ENCODE measurements around the gene PRR12. TPM values are rescaled to one million over a fixed set of nuclear protein-coding genes. Genes with fewer than 3 reads are reported as not detected.

PRR12 gene
- polyA plus RNA-seq, 1 experiment: 0.36 TPM

DNA sequence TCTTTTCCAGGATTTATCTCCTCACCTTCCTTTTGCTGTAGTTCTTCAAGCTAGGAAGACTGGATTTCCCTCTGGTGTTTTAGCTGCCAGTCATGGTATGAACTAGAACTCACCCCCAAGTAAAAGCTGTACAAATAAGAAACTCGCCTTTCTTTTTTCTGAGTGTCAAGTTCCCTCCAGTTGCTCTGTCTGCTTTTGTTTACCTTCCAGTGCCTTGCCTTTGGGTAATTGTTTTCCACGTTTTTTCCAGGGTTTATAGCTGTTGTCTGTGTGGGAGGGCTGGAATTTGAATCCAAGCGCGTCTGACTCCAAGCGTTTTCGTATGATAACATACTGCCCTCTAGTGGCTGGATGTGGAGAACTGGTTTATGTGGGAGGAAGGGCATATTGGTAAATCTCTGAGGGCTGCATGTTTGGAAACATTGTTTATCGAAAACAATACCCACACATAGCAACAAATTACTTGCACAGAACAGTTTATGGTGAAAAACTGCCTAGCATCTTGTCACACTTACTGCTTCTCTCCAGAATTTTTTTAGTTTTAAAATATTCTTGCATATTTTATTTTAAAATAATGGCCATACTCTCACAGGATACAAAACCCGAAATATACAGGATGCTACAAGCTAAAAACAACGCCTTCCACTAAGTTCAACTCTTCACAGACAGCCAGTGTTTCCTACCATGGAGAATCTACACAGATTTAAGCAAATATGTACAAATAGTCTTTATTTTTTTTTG, 44.0 kb upstream of the PRR12 start:
- Histone ChIP-seq H3K27me3 (ENCODE audit: control insufficient read depth, insufficient read depth, low read length) (no peaks in the 10 kb centered on the region), H3K9me3 (ENCODE audit: control insufficient read depth, insufficient read depth, low read length) (no peaks in the 10 kb centered on the region), H3K4me3 (ENCODE audit: low read depth, low read length) (no peak overlapping the region), H3K27ac (ENCODE audit: low read depth, low read length) (no peak overlapping the region)
- ChIA-PET POLR2A (interaction anchor here (0.5 to 1.6 kb wide), 8 partner anchors 19 to 75 kb away, joined by 3 to 8 read pairs (median 4); partner anchors contain the start of genes NOSIP, RCN3 and RPS11), CTCF (interaction anchor here (0.5 to 3.6 kb wide), 36 partner anchors 8 to 175 kb away, joined by 3 to 46 read pairs (median 4); partner anchors contain the start of genes FCGRT, FLT3LG and RCN3)
- DNase-seq (ENCODE audit: low read depth, low spot score): peak; percentile 86
- TF ChIP-seq, protein P1, sequence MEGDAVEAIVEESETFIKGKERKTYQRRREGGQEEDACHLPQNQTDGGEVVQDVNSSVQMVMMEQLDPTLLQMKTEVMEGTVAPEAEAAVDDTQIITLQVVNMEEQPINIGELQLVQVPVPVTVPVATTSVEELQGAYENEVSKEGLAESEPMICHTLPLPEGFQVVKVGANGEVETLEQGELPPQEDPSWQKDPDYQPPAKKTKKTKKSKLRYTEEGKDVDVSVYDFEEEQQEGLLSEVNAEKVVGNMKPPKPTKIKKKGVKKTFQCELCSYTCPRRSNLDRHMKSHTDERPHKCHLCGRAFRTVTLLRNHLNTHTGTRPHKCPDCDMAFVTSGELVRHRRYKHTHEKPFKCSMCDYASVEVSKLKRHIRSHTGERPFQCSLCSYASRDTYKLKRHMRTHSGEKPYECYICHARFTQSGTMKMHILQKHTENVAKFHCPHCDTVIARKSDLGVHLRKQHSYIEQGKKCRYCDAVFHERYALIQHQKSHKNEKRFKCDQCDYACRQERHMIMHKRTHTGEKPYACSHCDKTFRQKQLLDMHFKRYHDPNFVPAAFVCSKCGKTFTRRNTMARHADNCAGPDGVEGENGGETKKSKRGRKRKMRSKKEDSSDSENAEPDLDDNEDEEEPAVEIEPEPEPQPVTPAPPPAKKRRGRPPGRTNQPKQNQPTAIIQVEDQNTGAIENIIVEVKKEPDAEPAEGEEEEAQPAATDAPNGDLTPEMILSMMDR (IDR thresholded peaks at IDR 0.05; ENCODE audit: low read depth, low read length): peak; percentile 91

DNA sequence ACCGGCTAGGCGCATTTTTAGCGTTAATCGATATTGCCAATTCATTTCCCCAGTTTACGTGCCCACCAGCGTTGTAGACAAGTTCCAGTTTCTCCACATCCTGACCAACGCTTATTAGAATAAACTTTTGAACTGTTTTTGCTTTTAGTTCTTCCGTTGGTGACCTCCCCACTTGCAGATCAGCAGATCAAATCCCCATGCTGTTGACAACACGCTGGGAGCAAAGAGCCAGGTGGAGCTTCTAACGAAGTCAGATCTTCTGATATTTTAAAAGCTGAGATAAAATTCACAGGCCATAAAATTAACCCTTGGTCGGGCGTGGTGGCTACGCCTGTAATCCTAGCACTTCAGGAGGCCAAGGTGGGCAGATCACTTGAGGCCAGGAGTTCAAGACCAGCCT, 41.9 kb upstream of the PRR12 start:
- TF ChIP-seq, protein P1 (IDR thresholded peaks at IDR 0.05; ENCODE audit: low read depth, low read length): no peak
- H3K27me3 ChIP-seq (ENCODE audit: control insufficient read depth, insufficient read depth, low read length): no peaks in the 10 kb centered on the region
- H3K27ac ChIP-seq (ENCODE audit: low read depth, low read length): no peak overlapping the region
- CTCF ChIA-PET: interaction anchor here (1.7 to 6.5 kb wide), 3 partner anchors 21 to 158 kb away, joined by 4 to 46 read pairs (median 30); no protein-coding TSS in a partner anchor
- DNase-seq (ENCODE audit: low read depth, low spot score): no peak
- H3K9me3 ChIP-seq (ENCODE audit: control insufficient read depth, insufficient read depth, low read length): no peaks in the 10 kb centered on the region
- POLR2A ChIA-PET: interaction anchor here (1.0 to 1.2 kb wide), 2 partner anchors 26 to 46 kb away, joined by 3 to 4 read pairs; no protein-coding TSS in a partner anchor
- no peak overlapping the region for H3K4me3 ChIP-seq (ENCODE audit: low read depth, low read length)

DNA sequence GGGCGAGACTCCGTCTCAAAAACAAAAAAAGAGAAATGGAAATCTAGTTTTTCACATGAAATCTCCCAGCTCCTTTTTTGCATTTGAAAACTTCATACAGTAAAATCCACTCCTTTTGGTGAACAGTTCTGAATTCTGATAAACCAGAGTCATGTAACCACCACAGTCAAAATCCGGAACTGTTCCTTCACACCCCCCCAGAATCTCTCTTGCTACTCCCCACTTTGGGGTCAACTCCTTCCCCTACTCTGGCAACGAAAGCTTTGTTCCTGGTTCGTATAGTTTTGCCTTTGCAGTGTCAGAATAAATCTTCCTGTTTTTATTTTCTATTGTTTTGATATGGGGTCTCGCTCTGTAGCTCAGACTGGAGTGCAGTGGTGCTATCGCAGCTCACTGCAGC, 39.5 kb upstream of the PRR12 start:
- no peaks in the 10 kb centered on the region for H3K27me3 ChIP-seq (ENCODE audit: control insufficient read depth, insufficient read depth, low read length)
- TF ChIP-seq, protein P1 (IDR thresholded peaks at IDR 0.05; ENCODE audit: low read depth, low read length): no peak
- POLR2A ChIA-PET: interaction anchor here (0.6 to 1.4 kb wide), 2 partner anchors 16 to 129 kb away, joined by 3 read pairs; no protein-coding TSS in a partner anchor
- CTCF ChIA-PET: interaction anchor here (6.5 kb wide), 1 partner anchor 18 kb away, joined by 30 read pairs; no protein-coding TSS in a partner anchor
- no peak for DNase-seq (ENCODE audit: low read depth, low spot score)
- H3K27ac ChIP-seq (ENCODE audit: low read depth, low read length): no peak overlapping the region
- H3K4me3 ChIP-seq (ENCODE audit: low read depth, low read length): no peak overlapping the region
- peaks cover 8% of the 10 kb centered on the region; the same call in 1 of the 2 replicates for H3K9me3 ChIP-seq (ENCODE audit: control insufficient read depth, insufficient read depth, low read length)

DNA sequence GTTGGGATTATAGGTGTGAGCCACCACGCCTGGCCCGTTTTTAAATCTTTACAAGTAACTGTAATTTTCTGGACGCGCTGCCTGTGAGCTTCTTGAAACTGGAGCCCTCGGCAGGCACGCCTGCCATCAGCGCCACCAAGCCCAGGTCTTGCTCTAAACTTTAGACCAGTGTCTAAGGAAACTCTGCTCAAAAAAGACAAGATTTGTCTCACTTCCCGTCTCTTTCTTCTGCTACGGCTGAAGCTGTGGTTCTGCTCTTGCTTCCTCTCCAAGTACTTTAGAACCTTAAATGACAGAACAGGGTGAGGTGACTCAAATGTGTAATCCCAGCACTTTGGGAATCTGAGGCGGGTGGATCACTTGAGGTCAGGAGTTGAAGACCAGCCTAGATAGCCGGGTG, 38.2 kb upstream of the PRR12 start:
- POLR2A ChIA-PET: interaction anchor here (1.4 kb wide), 1 partner anchor 128 kb away, joined by 3 read pairs; no protein-coding TSS in a partner anchor
- no peak for DNase-seq (ENCODE audit: low read depth, low spot score)
- no peak overlapping the region for H3K27ac ChIP-seq (ENCODE audit: low read depth, low read length)
- H3K4me3 ChIP-seq (ENCODE audit: low read depth, low read length): no peak overlapping the region
- H3K9me3 ChIP-seq (ENCODE audit: control insufficient read depth, insufficient read depth, low read length): peaks cover 10% of the 10 kb centered on the region; the same call in 1 of the 2 replicates
- CTCF ChIA-PET: interaction anchor here (0.6 to 6.5 kb wide), 2 partner anchors 17 to 50 kb away, joined by 4 to 30 read pairs; no protein-coding TSS in a partner anchor
- H3K27me3 ChIP-seq (ENCODE audit: control insufficient read depth, insufficient read depth, low read length): no peaks in the 10 kb centered on the region
- TF ChIP-seq, protein P1 (IDR thresholded peaks at IDR 0.05; ENCODE audit: low read depth, low read length): no peak

All from AG04450 (cell line).